LNCAP (cell line): ENCODE measurements around the gene TOM1L1.
A peak's percentile ranks its signal among the peaks of the same experiment; 100 is the strongest.

Experiments used
- CTCF ChIP-seq: fragments of 450-650 bp; IDR thresholded peaks from 2 replicates; pipeline ENCODE4 v1.5.1; 2017; ENCODE audit warnings: mild to moderate bottlenecking

TOM1L1 gene

GRCh38 chr17:54900457-54901229 lies at the start of gene TOM1L1:
TOM1L1 (plus strand) TSS chr17:54900852; CDS start chr17:54900866, 14 bp downstream.
- TF ChIP-seq CTCF, result peak; percentile 39; the same call in 1 of the 2 replicates

GRCh38 chr17:54859187-54859586 lies 41.5 kb upstream of the TOM1L1 start:
- no peak for TF ChIP-seq CTCF

- TF ChIP-seq CTCF, result no peak
These were observed 39.8 kb upstream of the TOM1L1 start for GRCh38 chr17:54860617-54861470.

GRCh38 chr17:54861471-54861983 lies 39.1 kb upstream of the TOM1L1 start:
- TF ChIP-seq CTCF, result no peak

GRCh38 chr17:54863176-54863575 lies 37.5 kb upstream of the TOM1L1 start:
- no peak for TF ChIP-seq CTCF

GRCh38 chr17:54864070-54864469 lies 36.6 kb upstream of the TOM1L1 start:
- no peak for TF ChIP-seq CTCF

GRCh38 chr17:54864636-54865356 lies 35.9 kb upstream of the TOM1L1 start:
- TF ChIP-seq CTCF, result no peak
